Panc1 (cell line): ENCODE results near the gene SAMD11. TPM values are rescaled to one million over a fixed set of nuclear protein-coding genes. Genes with fewer than 3 reads are reported as not detected.

Experiments
- ATAC-seq: fragments of 200-7000 bp; cut with Tn5 transposase; 2 replicates; pipeline ENCODE4 v1.9.1; 2020; ENCODE audit warnings: mild to moderate bottlenecking, moderate library complexity
- BruUV-seq: library from RNA; stranded (reverse); fragments of 400-500 nt; replicated peaks from 2 replicates; lab custom pipeline; 2021; lab: Mats Ljungman, UMichigan
- CTCF ChIA-PET: fragments of 300-600 bp; sonication (Branson Sonifier 250); formaldehyde crosslinking; loops from one replicate; lab custom pipeline; 2022; ENCODE audit warnings: antibody characterized with exemption; lab: Charles Lee
- POLR2A ChIA-PET: fragments of 300-600 bp; sonication (Branson Sonifier 250); formaldehyde crosslinking; loops from one replicate; lab custom pipeline; 2022; ENCODE audit warnings: antibody characterized with exemption; lab: Charles Lee
- DNase-seq: peaks from one replicate; pipeline ENCODE4 v3.0.0-alpha.2; 2010; ENCODE audit warnings: low read depth, low spot score
- H3K27ac ChIP-seq: 2 replicates; pipeline ENCODE4 v1.5.1; 2011; ENCODE audit warnings: mild to moderate bottlenecking, low read length, inconsistent platforms
- H3K27me3 ChIP-seq: fragments of 200-500 bp; sonication (Bioruptor generic); 2 replicates; pipeline ENCODE4 v1.6.0; 2014; ENCODE audit warnings: low read length, inconsistent platforms; ENCODE audit not compliant: control insufficient read depth, insufficient read depth
- H3K36me3 ChIP-seq: fragments of 200-500 bp; sonication (Bioruptor generic); 2 replicates; pipeline ENCODE4 v1.5.1; 2014; ENCODE audit warnings: inconsistent platforms, mild to moderate bottlenecking, low read length, moderate library complexity; ENCODE audit not compliant: control insufficient read depth, insufficient read depth
- H3K4me1 ChIP-seq: 2 replicates; pipeline ENCODE4 v1.5.1; 2011; ENCODE audit warnings: inconsistent platforms, mild to moderate bottlenecking, low read length, moderate library complexity; ENCODE audit not compliant: control insufficient read depth, insufficient read depth
- H3K4me3 ChIP-seq, 2 experiments: 2 replicates each; pipeline ENCODE4 v1.5.1; 2011 to 2012; ENCODE audit warnings: low read depth in 2 of 2, low read length in 2 of 2, mild to moderate bottlenecking in 2 of 2, inconsistent platforms in 1 of 2, moderate library complexity in 1 of 2
- H3K9me3 ChIP-seq: fragments of 200-500 bp; sonication (Bioruptor generic); 2 replicates; pipeline ENCODE4 v1.5.1; 2014; ENCODE audit warnings: low read depth, mild to moderate bottlenecking, inconsistent platforms, low read length, moderate library complexity; ENCODE audit not compliant: control insufficient read depth, insufficient read depth
- POLR2AphosphoS5 ChIP-seq: IDR thresholded peaks from 2 replicates; pipeline ENCODE4 v1.6.1; 2012; ENCODE audit warnings: mild to moderate bottlenecking, low read depth, low read length, moderate library complexity
- SIN3A ChIP-seq: IDR thresholded peaks from 2 replicates; pipeline ENCODE4 v1.6.1; 2012; ENCODE audit warnings: low read depth, mild to moderate bottlenecking, low read length, moderate library complexity, borderline replicate concordance; ENCODE audit not compliant: insufficient read depth
- TCF7L2 ChIP-seq: IDR thresholded peaks from 2 replicates; pipeline ENCODE4 v1.6.1; 2011; ENCODE audit warnings: mild to moderate bottlenecking, low read depth, low read length, inconsistent platforms
- in situ Hi-C: cut with HindIII; loops from 2 replicates; pipeline ENCODE4 v1.10.0; 2016; ENCODE audit warnings: low sequenced_read_pairs, low pct_unique_long_range_greater_than_20kb
- intact Hi-C: fragments of 100-400 bp; cut with micrococcal nuclease; formaldehyde crosslinking; loops from one replicate; pipeline ENCODE4 v1.10.0; 2022; ENCODE audit not compliant: unreplicated experiment
- total RNA-seq: library from RNA; stranded (reverse); gene quantifications from one replicate; pipeline ENCODE4 v1.2.1, GENCODE V29; 2021; ENCODE audit not compliant: unreplicated experiment
- TF ChIP-seq, protein P1 (sequence below), 2 experiments: IDR thresholded peaks; 2 replicates each; pipeline ENCODE4 v1.6.1; 2011 to 2012; ENCODE audit warnings: low read depth in 2 of 2, control low read depth in 1 of 2, low read length in 1 of 2, mild to moderate bottlenecking in 1 of 2, moderate library complexity in 1 of 2; ENCODE audit not compliant: insufficient read depth in 1 of 2
- TF ChIP-seq, protein P2 (sequence below): fragments of 450-650 bp; IDR thresholded peaks from 2 replicates; pipeline ENCODE4 v1.5.1; 2017; ENCODE audit warnings: mild to moderate bottlenecking

The SAMD11 gene
- total RNA-seq, 1 experiment from 2014 or later: 51.8 TPM

DNA sequence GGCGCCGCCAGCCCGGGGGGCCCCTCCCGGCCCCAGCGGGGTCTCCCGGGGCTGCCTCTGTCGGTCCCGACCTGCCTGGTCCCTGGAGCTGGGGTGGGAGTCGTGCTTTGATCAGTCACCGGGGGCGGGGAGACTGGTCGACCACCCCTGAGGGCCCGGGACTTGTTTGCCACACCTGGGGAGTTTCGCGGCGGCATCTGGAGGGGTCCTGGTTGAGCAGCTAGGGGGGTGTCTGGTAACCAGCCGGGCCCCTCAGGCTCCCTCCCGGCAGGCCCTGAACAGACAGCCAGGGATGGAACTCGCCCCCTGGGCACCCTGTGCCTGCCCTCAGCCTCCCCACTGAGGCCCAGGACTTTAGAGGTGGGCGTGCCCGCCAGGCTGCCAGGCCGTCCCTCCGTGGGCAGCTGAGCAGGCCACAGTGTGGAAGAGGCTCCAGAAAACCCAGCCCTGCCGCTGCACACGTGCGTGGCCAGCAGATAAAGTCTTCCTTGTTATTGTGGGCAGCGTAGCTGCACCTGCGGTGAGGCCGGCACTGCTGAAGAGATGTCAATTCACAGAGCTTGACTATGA lies 13.3 kb upstream of the SAMD11 start:
- in situ Hi-C loops: no loop called here
- no peaks in the 10 kb centered on the region for H3K36me3 ChIP-seq
- ChIA-PET CTCF (no interaction called here), POLR2A (no interaction called here)
- BruUV-seq: no TSS peak
- H3K9me3 ChIP-seq: no peaks in the 10 kb centered on the region
- peak overlapping the region; percentile 59 for H3K27ac ChIP-seq
- peaks cover 65% of the 10 kb centered on the region for H3K4me1 ChIP-seq
- no peak overlapping the region for H3K4me3 ChIP-seq
- no peak for DNase-seq
- TF ChIP-seq, protein P1, sequence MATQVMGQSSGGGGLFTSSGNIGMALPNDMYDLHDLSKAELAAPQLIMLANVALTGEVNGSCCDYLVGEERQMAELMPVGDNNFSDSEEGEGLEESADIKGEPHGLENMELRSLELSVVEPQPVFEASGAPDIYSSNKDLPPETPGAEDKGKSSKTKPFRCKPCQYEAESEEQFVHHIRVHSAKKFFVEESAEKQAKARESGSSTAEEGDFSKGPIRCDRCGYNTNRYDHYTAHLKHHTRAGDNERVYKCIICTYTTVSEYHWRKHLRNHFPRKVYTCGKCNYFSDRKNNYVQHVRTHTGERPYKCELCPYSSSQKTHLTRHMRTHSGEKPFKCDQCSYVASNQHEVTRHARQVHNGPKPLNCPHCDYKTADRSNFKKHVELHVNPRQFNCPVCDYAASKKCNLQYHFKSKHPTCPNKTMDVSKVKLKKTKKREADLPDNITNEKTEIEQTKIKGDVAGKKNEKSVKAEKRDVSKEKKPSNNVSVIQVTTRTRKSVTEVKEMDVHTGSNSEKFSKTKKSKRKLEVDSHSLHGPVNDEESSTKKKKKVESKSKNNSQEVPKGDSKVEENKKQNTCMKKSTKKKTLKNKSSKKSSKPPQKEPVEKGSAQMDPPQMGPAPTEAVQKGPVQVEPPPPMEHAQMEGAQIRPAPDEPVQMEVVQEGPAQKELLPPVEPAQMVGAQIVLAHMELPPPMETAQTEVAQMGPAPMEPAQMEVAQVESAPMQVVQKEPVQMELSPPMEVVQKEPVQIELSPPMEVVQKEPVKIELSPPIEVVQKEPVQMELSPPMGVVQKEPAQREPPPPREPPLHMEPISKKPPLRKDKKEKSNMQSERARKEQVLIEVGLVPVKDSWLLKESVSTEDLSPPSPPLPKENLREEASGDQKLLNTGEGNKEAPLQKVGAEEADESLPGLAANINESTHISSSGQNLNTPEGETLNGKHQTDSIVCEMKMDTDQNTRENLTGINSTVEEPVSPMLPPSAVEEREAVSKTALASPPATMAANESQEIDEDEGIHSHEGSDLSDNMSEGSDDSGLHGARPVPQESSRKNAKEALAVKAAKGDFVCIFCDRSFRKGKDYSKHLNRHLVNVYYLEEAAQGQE (IDR thresholded peaks at IDR 0.05; ENCODE audit: insufficient read depth in 1 of 2, low read depth in 2 of 2, low read length in 1 of 2): no peak
- no peak for TF ChIP-seq TCF7L2
- TF ChIP-seq, protein P2, sequence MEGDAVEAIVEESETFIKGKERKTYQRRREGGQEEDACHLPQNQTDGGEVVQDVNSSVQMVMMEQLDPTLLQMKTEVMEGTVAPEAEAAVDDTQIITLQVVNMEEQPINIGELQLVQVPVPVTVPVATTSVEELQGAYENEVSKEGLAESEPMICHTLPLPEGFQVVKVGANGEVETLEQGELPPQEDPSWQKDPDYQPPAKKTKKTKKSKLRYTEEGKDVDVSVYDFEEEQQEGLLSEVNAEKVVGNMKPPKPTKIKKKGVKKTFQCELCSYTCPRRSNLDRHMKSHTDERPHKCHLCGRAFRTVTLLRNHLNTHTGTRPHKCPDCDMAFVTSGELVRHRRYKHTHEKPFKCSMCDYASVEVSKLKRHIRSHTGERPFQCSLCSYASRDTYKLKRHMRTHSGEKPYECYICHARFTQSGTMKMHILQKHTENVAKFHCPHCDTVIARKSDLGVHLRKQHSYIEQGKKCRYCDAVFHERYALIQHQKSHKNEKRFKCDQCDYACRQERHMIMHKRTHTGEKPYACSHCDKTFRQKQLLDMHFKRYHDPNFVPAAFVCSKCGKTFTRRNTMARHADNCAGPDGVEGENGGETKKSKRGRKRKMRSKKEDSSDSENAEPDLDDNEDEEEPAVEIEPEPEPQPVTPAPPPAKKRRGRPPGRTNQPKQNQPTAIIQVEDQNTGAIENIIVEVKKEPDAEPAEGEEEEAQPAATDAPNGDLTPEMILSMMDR: no peak
- ATAC-seq: peak; percentile 17
- intact Hi-C loops: no loop called here
- H3K27me3 ChIP-seq: no peaks in the 10 kb centered on the region

DNA sequence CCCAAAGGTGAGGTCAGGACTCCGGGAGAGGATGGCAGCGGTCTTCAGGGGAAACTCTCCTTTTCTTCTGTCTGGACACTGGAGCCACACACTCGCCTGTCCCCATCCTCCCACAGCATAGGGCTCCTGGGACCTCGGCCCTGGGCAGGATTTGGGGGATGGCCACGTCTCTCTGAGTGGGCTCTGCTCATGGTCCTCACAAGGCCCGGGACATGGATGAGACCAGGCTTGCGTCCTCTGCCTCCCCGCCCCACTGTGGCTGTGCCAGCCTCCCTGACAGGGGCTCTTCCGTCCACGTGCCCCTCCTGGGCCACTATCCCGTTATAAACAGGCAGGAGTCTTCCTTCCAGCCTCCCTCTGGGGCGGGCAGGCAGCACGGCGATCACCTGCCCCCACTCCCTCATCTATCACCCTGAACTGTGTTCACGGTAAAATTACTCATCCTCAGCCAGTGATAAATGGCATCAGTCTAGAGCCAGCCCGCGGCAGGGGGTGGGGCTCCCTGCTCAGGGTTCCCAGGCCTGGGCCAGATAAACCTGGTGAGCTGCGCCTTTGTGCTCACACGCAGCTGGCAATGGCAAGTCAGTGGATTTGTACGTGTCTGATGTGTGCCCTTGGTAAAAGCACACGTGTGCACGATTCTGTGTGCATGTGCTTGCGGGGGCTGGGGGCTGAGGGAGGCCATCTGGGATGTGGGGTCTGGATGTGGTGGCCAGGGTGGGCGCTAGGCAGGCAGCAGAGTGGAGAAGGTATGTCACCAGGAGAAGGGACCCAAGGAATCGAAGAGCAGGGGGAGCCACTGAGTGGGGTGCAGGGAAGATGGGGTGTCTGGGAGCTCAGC lies 12.6 kb upstream of the SAMD11 start:
- Histone ChIP-seq H3K27ac (peak overlapping the region; percentile 59), H3K9me3 (no peaks in the 10 kb centered on the region), H3K36me3 (no peaks in the 10 kb centered on the region), H3K4me1 (peaks cover 64% of the 10 kb centered on the region), H3K27me3 (no peaks in the 10 kb centered on the region), H3K4me3 (no peak overlapping the region)
- intact Hi-C loops: no loop called here
- no TSS peak for BruUV-seq
- no peak for DNase-seq
- in situ Hi-C loops: no loop called here
- ATAC-seq: peak; percentile 43
- ChIA-PET POLR2A (no interaction called here), CTCF (interaction anchor here (0.6 kb wide), 1 partner anchor 47 kb away, joined by 4 read pairs; no protein-coding TSS in a partner anchor)
- TF ChIP-seq SIN3A (no peak), POLR2AphosphoS5 (no peak), TCF7L2 (no peak)
- TF ChIP-seq, protein P1 (IDR thresholded peaks at IDR 0.05; ENCODE audit: insufficient read depth in 1 of 2, low read depth in 2 of 2, low read length in 1 of 2): no peak
- TF ChIP-seq, protein P2: no peak
